Activated CD4-positive, CD25-positive, alpha-beta regulatory T cell treated with anti-CD3 and anti-CD28 coated beads, Interleukin-2, amount 50 U/mL, for 24 hours (primary cell): ENCODE results near the gene PPL.
"Not testable (repeated sequence)": the region's sequence is repeated elsewhere in the genome, so short reads cannot be mapped to it uniquely, and the experiment has no call there.

Experiments
- ATAC-seq, 2 donors: fragments of 150-1000 bp; cut with Tn5 transposase; one replicate each; pipeline ENCODE4 v1.10.0; 2021; ENCODE audit warnings: mild to moderate bottlenecking in 1 of 2, moderate library complexity in 1 of 2

PPL gene, protein sequence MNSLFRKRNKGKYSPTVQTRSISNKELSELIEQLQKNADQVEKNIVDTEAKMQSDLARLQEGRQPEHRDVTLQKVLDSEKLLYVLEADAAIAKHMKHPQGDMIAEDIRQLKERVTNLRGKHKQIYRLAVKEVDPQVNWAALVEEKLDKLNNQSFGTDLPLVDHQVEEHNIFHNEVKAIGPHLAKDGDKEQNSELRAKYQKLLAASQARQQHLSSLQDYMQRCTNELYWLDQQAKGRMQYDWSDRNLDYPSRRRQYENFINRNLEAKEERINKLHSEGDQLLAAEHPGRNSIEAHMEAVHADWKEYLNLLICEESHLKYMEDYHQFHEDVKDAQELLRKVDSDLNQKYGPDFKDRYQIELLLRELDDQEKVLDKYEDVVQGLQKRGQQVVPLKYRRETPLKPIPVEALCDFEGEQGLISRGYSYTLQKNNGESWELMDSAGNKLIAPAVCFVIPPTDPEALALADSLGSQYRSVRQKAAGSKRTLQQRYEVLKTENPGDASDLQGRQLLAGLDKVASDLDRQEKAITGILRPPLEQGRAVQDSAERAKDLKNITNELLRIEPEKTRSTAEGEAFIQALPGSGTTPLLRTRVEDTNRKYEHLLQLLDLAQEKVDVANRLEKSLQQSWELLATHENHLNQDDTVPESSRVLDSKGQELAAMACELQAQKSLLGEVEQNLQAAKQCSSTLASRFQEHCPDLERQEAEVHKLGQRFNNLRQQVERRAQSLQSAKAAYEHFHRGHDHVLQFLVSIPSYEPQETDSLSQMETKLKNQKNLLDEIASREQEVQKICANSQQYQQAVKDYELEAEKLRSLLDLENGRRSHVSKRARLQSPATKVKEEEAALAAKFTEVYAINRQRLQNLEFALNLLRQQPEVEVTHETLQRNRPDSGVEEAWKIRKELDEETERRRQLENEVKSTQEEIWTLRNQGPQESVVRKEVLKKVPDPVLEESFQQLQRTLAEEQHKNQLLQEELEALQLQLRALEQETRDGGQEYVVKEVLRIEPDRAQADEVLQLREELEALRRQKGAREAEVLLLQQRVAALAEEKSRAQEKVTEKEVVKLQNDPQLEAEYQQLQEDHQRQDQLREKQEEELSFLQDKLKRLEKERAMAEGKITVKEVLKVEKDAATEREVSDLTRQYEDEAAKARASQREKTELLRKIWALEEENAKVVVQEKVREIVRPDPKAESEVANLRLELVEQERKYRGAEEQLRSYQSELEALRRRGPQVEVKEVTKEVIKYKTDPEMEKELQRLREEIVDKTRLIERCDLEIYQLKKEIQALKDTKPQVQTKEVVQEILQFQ (N-terminal part only)

DNA sequence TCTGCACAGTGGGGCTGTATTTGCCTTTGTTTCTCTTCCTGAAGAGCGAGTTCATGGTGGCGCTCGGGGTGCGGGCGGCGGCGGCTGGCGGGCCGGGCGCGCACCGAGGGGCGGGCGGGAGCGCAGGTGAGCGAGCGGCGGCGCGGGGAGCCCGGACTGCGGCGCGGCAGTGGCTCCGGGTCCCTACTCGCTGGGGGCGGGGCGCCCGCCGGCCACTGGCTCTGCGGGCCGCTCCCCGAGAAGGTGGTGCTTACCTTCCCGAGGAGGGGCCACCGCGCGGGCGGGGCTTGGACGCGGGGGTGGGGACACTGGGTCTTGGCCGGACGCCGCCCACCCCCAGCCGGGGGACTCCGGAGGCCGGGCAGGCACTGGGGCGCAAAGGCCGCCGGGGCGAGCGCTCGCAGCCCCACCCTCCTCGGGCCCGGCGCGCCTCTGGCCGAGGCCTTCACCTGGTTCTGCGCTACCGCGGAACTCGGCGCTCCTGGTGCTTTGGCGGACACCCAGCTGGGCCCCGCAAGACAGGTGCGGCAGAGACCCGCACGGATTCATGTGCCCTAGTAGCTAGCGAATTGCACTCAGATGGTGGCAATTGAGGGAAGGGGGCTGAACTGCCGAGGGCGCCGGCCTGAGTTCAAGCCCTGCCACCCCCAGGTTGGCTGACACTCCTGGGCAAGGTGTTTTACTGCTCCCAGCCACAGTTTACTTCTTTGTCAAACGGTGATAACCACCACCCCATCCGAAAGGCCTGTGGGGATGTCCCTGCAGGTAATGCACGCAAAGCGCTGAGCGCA, at the start of gene PPL:
PPL (minus strand) TSS at position 158 of the 791 bp plus-strand sequence; CDS start at position 55, 103 bp downstream.
- ATAC-seq: peak in 1 of 2 donors; percentile 20

DNA sequence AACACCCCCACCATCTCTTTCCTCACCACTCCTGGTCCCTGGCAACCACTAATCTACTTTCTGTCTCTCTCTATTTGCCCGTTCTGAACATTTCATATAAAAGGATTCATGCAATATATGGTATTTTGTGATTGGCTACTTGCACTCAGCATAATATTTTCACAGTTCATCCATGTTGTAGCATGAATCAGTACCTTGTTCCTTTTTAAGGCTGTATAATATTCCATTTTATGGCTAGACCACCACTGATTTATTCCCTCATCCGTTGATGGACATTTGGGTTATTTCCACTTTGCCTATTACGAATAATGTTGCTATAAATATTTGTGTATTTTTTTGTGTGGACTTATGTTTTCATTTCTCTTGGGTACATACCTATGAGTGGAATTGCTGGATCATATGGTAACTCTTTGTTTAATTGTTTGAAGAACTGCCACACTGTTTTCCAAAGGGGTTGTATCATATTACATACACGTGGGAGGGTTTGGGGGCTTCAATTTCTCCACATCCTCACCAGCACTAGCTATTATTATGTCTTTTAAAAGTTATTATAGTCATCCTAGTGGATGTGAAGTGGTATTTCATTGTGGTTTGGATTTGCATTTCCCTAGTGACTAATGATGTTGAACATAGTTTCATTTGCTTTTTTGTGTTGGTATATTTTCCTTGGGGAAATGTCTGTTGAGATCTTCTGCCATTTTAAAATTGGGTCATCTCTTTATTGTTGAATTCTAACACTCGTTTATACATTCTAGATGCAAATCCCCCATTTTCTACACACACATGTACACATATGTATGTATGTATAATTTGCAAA, 47.4 kb upstream of the PPL start:
- ATAC-seq: no peak

DNA sequence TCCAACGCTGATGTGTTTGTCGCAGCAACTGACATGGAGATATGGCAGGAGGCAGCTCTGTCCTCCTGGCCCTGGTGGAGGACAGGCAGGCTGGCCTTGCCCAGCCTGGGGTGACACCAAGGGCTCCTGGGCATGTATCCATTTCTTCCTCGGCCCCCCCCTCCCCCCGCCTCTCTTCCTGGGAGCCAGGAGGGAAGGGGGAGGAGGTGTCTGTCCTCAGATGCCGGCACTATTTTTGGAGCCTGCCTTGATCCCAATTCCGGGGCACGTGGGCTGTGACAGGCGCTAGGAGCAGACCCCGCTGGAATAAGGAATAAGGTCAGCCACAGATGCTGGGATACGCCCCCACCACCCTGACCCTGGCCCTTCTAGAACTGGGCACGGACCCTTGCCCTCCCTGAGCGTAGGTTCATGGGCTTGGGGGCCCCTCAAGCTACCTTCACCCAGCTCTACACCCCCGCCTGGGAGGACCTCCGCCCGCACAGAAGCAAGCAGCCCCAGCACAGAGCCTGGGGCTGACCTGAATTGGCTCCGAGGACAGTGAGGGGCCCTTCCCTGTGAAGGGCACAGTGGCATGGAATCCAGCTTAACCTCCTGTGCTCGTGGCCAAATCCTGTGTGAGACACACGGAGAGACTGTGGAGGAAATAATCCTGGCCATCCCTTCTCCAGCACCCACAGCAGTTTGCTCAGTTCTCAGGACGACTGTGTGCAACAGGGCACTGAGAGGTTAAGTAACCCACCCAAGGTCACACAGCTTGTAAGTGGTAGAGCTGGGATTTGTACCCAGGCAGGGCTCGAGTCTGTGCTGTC, 45.3 kb upstream of the PPL start:
- no peak for ATAC-seq

DNA sequence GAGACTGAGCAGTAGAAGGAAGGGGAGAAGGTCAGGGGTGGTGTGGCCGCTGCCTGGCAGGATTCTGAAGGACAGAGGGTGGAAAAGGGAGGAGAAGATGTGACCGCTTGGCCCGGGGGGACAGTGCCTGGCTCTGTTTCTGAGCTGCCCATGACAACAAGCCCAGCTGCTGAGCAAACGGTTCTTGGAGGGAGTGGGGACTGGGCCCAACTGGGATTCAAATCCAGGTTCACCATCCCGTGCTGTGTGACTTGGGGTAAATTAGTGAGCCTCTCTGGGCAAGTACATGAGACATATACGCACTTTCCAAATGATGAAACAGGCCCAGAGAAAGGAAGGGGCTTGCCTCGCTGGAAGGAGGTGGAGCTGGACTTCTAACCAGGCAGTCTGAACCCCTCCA, 44.5 kb upstream of the PPL start:
- no peak for ATAC-seq

DNA sequence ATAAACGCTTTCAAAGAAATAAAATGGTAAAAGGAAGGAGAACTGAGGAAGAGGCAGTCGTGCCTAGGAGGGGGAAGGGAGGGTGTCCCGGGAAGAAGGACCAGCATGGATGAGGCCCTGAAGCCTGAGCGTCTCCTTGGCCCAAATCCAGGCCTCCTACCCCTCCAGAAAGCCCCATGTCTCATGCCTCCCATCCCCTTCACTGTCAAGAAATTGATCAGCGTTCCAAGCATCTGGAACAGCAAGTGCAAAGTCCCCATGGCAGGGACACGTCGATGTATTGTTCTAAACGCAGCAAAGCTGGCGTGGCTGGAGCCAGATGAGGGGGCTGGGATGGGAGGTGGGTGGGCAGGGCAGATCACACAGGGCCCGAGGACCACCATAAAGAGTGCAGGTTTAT, 43.7 kb upstream of the PPL start:
- ATAC-seq: no peak

DNA sequence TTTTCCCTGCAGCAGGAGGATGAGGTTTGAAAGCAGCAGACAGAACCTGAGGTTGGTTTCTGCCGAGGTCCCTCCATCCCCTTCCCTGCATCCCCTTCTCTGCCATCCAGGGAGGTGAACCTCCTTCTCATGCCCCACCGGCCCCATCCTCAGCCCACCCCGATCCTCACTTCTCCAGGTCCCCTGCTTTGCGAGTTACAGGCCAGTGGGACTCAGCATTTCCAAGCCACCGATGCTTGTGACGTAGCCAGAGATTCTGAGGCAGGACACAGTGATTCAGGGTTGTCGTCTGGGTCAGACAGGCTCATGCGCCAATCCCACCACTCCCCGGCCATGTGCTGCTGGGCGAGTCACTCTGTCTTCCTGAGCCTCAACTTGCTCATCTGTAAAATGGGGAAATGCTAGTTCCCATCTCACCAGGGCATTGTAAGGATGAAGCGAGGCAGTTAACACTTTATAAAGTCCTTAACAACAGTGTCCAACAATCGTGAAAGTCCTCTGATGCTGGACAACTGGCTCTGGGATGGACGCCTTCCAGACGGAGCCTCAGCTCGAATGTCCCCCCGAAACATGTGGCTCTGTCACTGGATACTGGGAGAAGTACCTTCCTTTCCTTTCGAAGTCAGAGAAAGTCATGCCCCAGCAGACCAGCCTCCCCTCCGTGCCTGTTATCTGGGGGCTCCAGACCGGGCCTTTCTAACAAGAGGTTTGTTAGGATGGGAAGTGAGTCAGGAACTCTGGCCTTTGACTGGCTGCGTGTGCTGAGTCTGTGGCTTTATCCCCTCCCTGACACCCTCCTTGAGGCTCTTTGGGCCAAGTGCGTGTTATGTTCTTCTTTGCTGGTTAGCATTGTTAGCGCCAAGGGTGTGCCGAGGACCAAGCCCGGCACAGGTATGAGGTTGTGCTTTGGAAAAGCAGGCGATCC, 43.0 kb upstream of the PPL start:
- no peak for ATAC-seq

DNA sequence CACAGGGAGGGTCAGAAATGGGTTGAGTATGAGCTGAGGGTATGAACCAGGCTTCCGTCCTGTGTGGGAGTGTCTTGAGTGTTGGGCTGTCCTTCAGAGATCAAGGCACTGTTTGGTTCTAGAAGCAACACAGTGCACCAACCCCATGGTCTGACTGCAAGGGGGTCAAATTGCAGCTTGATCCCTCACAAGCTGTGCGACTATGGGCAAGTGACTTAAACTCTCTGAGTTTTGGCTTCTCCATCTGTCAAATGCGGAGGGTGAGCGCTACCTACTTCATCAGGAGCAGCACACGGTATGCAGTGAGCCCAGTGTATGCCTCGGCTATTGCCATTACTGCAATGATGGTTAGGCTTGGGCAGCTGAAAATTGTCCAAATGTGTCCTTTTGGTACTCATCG, 42.2 kb upstream of the PPL start:
- no peak for ATAC-seq

DNA sequence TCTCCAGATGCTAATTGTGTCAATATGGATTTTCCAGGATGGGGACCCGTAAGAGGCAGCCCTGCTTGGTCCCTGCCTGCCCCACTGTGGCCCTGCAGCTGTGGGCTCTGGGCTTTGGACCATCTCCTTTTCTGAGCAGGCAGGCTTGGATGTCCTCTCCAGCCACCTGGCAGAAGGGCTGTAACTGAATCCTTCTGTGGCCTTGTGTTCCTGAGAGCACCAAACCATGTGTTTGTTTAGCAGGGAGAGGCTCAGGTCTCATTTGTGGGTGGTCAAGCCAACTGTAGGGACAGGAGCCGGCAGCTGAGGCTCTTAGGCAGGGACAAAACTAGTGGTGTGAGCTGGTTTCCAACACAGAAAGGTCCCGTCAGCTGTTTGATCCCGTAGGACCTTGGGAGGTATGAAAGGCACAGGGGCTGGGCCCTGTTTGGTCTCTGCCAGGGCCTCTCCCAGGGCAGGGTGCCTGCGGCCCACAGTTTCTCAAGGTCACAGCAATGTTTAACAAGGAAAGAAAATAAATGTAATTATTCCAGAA, 39.7 kb upstream of the PPL start:
- no peak for ATAC-seq

DNA sequence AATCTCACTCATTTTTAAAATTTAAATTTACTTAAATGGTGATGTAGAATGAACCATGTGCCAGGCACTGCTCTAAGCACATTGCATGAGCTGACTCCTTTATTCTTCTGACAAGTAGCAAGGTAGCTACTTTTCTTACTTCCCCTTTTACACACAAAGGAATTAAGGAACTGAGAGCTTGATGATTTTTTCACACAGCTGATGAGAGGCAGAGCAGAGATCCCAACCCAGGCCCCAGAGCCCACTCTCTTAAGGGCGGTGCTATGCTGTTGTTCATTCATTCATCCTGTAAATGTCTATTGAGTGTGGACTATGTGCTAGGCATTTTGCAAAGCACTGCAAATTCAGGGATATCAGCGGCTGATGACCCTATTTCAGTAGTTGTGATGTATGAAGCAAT, 39.1 kb upstream of the PPL start:
- ATAC-seq: peak in 1 of 2 donors; percentile 24

DNA sequence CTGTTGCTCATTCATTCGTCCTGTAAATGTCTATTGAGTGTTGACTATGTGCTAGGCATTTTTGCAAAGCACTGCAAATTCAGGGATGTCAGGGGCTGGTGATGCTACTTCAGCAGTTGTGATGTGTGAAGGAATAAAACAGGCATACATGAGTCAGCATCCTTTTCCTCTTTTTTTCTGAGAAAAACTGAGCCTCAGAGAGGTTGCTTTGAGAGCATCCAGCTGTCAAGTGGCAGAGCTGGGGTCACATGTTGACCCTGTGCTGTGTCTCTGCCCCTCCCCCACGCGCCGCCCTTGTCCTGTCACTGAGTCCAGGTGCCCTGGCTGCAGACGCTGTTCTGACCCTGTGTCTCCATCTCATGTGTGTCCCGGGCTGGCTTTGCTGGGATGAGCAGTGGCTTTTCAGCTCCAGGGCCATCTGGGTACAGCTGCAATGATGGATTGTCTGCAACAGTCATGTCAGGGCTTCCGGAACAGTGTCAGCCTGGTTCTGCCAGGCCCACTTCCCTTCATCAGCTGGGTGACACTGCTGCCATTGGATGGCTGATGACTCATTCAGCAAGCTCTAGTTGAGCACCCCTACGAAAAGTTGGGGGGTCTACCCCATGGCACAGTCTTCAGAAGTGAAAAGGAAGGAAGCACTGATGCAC, 36.1 kb upstream of the PPL start:
- no peak for ATAC-seq

DNA sequence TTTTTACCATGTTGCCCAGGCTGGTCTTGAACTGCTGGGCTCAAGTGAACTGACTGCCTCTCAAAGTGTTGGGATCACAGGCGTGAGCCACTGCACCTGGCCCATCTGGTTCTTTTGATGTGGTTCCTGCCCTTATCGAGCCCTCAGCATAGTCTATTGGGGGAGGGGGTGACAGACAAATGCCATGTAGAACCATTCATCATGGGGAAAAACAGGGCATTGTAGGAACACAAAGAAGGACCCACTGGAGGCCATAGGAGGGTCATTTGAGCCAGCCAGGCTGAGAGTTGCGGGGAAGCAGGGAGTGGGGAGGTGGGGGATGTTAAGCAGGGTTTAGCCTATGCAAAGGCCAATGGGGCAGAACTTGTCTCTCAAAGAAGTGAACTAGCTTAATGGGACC, 33.1 kb upstream of the PPL start:
- ATAC-seq: no peak

DNA sequence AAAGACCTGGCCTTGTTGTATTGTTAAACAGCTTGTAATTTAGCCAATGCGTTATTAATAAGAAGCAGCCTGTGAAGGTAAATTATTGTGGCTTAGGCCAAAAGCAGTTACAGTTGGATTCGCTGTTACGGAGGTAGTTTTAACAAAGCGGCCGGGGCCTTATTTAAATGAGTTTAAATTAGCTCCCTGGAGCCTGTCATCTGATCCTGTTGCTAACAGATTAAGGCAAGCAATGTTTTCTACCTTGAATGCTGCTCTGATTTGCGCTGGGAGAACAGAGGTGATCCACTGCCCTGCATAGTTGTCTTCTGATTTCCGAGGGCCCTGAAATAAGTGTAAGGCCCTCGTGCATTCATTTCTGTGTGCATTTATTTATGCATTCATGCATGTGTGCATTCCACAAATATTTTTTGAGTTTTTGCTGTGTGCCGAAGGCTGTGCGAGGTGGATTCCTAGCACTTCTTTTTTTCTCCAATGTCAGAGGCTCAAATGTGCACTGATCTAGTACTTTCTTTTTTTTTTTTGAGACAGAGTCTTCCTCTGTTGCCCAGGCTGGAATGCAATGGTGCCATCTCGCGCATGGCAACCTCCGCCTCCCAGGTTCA, 32.0 kb upstream of the PPL start:
- ATAC-seq: no peak

DNA sequence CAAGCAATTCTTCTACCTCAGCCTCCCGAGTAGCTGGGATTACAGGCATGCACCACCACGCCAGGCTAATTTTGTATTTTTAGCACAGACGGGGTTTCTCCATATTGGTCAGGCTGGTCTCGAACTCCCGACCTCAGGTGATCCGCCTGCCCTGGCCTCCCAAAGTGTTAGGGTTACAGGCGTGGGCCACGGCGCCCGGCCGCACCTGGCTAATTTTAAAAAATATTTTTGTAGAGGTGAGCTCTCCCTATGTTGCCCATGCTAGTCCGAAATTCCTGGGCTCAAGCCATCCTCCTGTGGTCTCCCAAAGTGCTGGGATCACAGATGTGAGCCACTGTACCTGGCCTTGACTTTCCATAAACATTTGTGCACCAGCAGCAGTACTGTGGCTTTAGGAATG, 31.3 kb upstream of the PPL start:
- ATAC-seq: not testable (repeated sequence)

DNA sequence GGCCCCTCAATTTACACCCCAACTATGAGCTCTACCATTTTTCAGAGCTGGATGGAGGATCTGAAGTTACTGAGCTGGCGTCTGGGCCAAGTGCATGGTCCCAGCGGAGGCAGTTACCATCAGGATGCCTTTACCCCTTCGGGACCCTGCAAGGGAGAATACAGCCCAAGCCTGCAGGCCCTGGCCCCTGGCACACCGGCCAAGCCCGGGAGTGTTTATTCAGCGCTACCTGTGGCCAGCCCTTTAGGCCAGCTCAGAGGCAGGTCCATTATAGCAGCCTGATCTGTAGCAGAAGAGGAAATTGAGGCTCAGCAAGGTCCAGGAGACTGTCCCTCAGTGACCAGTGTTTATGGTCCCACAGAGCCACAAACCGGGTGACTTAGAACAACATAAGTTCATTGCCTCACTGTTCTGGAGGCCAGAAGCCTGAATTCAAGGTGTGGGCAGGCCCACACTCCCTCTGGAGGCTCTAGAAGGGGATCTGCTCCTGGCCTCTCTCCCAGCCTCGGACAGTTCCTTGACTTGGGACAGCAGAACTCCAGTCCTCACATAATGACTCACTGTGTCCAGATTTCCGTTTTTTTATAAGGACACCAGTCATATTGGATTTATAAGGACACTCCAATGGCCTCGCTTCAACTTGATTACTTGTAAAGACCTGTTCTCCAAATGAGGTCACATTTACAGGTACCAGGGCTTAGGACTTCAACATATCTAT, 29.9 kb upstream of the PPL start:
- ATAC-seq: no peak

DNA sequence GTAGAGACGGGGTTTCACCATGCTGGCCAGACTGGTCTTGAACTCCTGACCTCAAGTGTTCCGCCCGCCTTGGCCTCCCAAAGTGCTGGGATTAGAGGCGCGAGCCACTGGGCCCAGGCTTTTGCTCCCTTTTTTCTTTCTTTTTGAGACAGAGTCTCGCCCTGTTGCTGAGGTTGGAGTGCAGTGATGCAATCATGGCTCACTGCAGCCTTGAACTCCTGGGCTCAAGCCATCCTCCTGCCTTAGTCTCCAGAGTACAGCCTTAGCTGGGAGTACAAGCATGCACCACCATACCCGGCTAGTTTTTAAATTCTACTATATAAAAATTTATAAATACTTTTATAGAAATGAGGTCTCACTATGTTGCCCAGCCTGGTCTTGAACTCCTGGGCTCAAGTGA, 26.6 kb upstream of the PPL start:
- not testable (repeated sequence) for ATAC-seq

DNA sequence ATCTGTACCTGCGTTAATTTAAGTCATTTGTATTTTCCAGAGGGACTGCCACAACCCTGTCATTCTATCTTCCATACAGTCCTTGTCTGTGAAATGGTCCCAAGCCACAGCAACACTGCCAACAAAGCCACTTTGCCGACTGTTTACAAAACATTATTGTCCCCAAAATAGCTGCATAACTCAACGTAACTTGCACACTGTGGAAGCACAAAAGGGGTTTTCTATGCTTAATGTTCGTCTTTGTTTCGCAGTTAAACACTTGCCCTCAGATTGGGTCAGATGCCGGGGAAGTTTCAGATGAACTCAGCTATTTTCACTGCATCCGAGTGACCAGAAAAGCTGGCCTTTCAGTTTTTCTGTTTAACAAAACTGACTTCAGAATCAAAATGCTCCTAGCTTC, 25.8 kb upstream of the PPL start:
- ATAC-seq: no peak

DNA sequence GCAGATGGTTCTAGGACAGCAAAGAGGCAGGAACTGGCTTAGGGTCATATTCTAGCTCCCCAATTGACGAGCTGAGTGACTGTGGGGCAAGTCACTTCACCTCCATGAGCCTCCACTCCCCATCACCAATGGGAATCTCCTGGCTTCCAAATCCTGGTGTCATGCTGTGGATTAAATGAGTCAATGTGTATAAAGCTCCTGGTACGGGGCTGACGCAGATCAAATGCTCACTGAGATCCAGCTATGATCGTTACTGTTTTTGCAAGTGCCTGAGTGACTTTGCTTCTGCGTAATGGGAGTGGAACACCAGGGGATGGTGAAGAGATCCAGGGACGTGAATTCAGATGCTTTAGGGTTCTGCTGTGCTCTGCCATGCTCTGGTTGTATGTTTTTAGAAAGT, 23.6 kb upstream of the PPL start:
- no peak for ATAC-seq
